HCT116 (cell line): Measurements from ENCODE around the gene MRPS5. TPM values are rescaled to one million over a fixed set of nuclear protein-coding genes. Genes with fewer than 3 reads are reported as not detected.

Experiments
- ATAC-seq: fragments of 200-7000 bp; cut with Tn5 transposase; 2 replicates; pipeline ENCODE4 v1.9.1; 2020; ENCODE audit warnings: mild to moderate bottlenecking, moderate library complexity
- BruUV-seq: library from RNA; stranded (reverse); fragments of 400-500 nt; replicated peaks from 2 replicates; lab custom pipeline; 2021; lab: Mats Ljungman, UMichigan
- CTCF ChIA-PET: fragments of 300-600 bp; sonication (Branson Sonifier 250); formaldehyde crosslinking; loops from one replicate; lab custom pipeline; 2021; ENCODE audit warnings: antibody characterized with exemption; lab: Charles Lee
- POLR2A ChIA-PET: fragments of 300-600, 350-600 bp; sonication (Branson Sonifier 250); formaldehyde crosslinking; loops from one replicate; lab custom pipeline; 2021; ENCODE audit warnings: antibody characterized with exemption; lab: Charles Lee
- RAD21 ChIA-PET, 2 experiments: fragments of 300-600 bp; sonication (Branson Sonifier 250); formaldehyde crosslinking; loops; one replicate each; lab custom pipeline; 2023; ENCODE audit warnings: low total read pairs in 2 of 2; ENCODE audit not compliant: uncharacterized antibody in 2 of 2, unreplicated experiment in 2 of 2, low non-redundant PET in 1 of 2; lab: Charles Lee
- DNase-seq: peaks from one replicate; pipeline ENCODE4 v3.0.0-alpha.2; 2010; ENCODE audit warnings: low read depth, low spot score
- H2AFZ ChIP-seq: fragments of 200-600 bp; shearing (Covaris generic), sonication (generic); 2 replicates; pipeline ENCODE4 v1.6.1; 2017; ENCODE audit warnings: low read depth, mixed run types, mixed read lengths, antibody characterized with exemption, low read length; ENCODE audit not compliant: poor library complexity, severe bottlenecking
- H3K27ac ChIP-seq: 2 replicates; pipeline ENCODE4 v1.5.1; 2012; ENCODE audit warnings: low read depth, low read length
- H3K27me3 ChIP-seq: fragments of 200-600 bp; sonication (generic); 2 replicates; pipeline ENCODE4 v1.6.1; 2016; ENCODE audit warnings: mixed run types, low read length, mixed read lengths; ENCODE audit not compliant: insufficient read depth
- H3K36me3 ChIP-seq, 2 experiments: fragments of 200-500 bp in 1 of 2; fragments of 200-600 bp in 1 of 2; sonication (Bioruptor generic) in 1 of 2; sonication (generic) in 1 of 2; 2 replicates each; pipeline versions ENCODE4 v1.5.1 to v1.6.1; 2014 to 2016; ENCODE audit warnings: low read length in 2 of 2, inconsistent platforms in 1 of 2, mixed read lengths in 1 of 2, mixed run types in 1 of 2; ENCODE audit not compliant: insufficient read depth in 2 of 2, control insufficient read depth in 1 of 2
- H3K4me1 ChIP-seq, 2 experiments: fragments of 200-600 bp in 1 of 2; sonication (generic) in 1 of 2; 2 replicates each; pipeline versions ENCODE4 v1.5.1 to v1.6.1; 2012 to 2017; ENCODE audit warnings: low read length in 2 of 2, inconsistent platforms in 1 of 2, mild to moderate bottlenecking in 1 of 2, mixed read lengths in 1 of 2, mixed run types in 1 of 2, moderate library complexity in 1 of 2; ENCODE audit not compliant: insufficient read depth in 2 of 2, control insufficient read depth in 1 of 2
- H3K4me2 ChIP-seq: fragments of 200-600 bp; sonication (generic); 2 replicates; pipeline ENCODE4 v1.6.1; 2017; ENCODE audit warnings: mixed run types, low read length, mixed read lengths
- H3K4me3 ChIP-seq, 2 experiments: fragments of 200-600 bp in 1 of 2; sonication (generic) in 1 of 2; replicated peaks in 1 of 2; 2 replicates each; pipeline ENCODE4 v1.5.1; 2011 to 2016; ENCODE audit warnings: low read length in 2 of 2, control low read depth in 1 of 2, low read depth in 1 of 2, mild to moderate bottlenecking in 1 of 2, mixed read lengths in 1 of 2, mixed run types in 1 of 2
- H3K79me2 ChIP-seq: fragments of 200-600 bp; sonication (generic); 2 replicates; pipeline ENCODE4 v1.6.1; 2017; ENCODE audit warnings: mild to moderate bottlenecking, mixed run types, low read length, moderate library complexity, mixed read lengths; ENCODE audit not compliant: insufficient read depth
- H3K9ac ChIP-seq: fragments of 200-600 bp; sonication (generic); 2 replicates; pipeline ENCODE4 v1.6.1; 2016; ENCODE audit warnings: low read length, mixed read lengths
- H3K9me2 ChIP-seq: fragments of 200-600 bp; sonication (generic), shearing (Covaris generic); 2 replicates; pipeline ENCODE4 v1.6.1; 2017; ENCODE audit warnings: mixed run types, mild to moderate bottlenecking, moderate library complexity; ENCODE audit not compliant: insufficient read depth
- H3K9me3 ChIP-seq, 2 experiments: fragments of 200-500 bp in 1 of 2; fragments of 200-600 bp in 1 of 2; sonication (Bioruptor generic) in 1 of 2; sonication (generic) in 1 of 2; 2 replicates each; pipeline ENCODE4 v1.6.1; 2014 to 2017; ENCODE audit warnings: low read length in 2 of 2, mixed read lengths in 2 of 2, inconsistent platforms in 1 of 2, low read depth in 1 of 2, mild to moderate bottlenecking in 1 of 2, mixed run types in 1 of 2, moderate library complexity in 1 of 2; ENCODE audit not compliant: control insufficient read depth in 1 of 2, insufficient read depth in 1 of 2
- H4K20me1 ChIP-seq: fragments of 200-600 bp; sonication (generic), shearing (Covaris generic); 2 replicates; pipeline ENCODE4 v1.6.1; 2017; ENCODE audit warnings: mixed run types, mild to moderate bottlenecking, moderate library complexity; ENCODE audit not compliant: insufficient read depth
- CBX3 ChIP-seq: IDR thresholded peaks from 2 replicates; pipeline ENCODE4 v1.6.1; 2012; ENCODE audit warnings: low read depth
- ELF1 ChIP-seq: IDR thresholded peaks from 2 replicates; pipeline ENCODE4 v1.6.1; 2012; ENCODE audit warnings: low read depth, borderline replicate concordance
- EZH2 ChIP-seq: fragments of 200-600 bp; sonication (generic); IDR thresholded peaks from 2 replicates; pipeline ENCODE4 v1.6.1; 2017; ENCODE audit warnings: antibody characterized with exemption, mixed run types
- FOSL1 ChIP-seq: IDR thresholded peaks from 2 replicates; pipeline ENCODE4 v1.6.1; 2012; ENCODE audit warnings: low read depth
- JUND ChIP-seq: IDR thresholded peaks from 2 replicates; pipeline ENCODE4 v1.6.1; 2012
- MAX ChIP-seq: IDR thresholded peaks from 2 replicates; pipeline ENCODE4 v1.6.1; 2012
- POLR2A ChIP-seq: IDR thresholded peaks from 2 replicates; pipeline ENCODE4 v1.7.0; 2011; ENCODE audit warnings: borderline replicate concordance; ENCODE audit not compliant: insufficient read depth, insufficient read length; ENCODE audit errors: extremely low read depth
- SIN3A ChIP-seq: IDR thresholded peaks from 2 replicates; pipeline ENCODE4 v1.6.1; 2012; ENCODE audit warnings: low read depth
- SRF ChIP-seq: IDR thresholded peaks from 2 replicates; pipeline ENCODE4 v1.6.1; 2012; ENCODE audit warnings: low read depth
- TCF7L2 ChIP-seq: IDR thresholded peaks from 2 replicates; pipeline ENCODE4 v1.7.0; 2011; ENCODE audit warnings: borderline replicate concordance, inconsistent platforms; ENCODE audit not compliant: insufficient read depth, insufficient read length; ENCODE audit errors: extremely low read depth
- ZFX ChIP-seq: fragments of 450-650 bp; IDR thresholded peaks from 2 replicates; pipeline ENCODE4 v1.6.1; 2017
- intact Hi-C: fragments of 100-400 bp; cut with micrococcal nuclease; formaldehyde crosslinking; loops from 2 replicates; pipeline ENCODE4 v1.10.0; 2022
- total RNA-seq: library from RNA; stranded (reverse); gene quantifications from one replicate; pipeline ENCODE4 v1.2.1, GENCODE V29; 2021; ENCODE audit not compliant: unreplicated experiment
- TF ChIP-seq, protein P1 (sequence below): IDR thresholded peaks from 2 replicates; pipeline ENCODE4 v1.6.1; 2011; ENCODE audit warnings: mild to moderate bottlenecking, low read length, moderate library complexity; ENCODE audit not compliant: insufficient replicate concordance; ENCODE audit errors: extremely low read depth

The MRPS5 gene
- total RNA-seq, 1 experiment from 2014 or later, result 70.6 TPM

DNA sequence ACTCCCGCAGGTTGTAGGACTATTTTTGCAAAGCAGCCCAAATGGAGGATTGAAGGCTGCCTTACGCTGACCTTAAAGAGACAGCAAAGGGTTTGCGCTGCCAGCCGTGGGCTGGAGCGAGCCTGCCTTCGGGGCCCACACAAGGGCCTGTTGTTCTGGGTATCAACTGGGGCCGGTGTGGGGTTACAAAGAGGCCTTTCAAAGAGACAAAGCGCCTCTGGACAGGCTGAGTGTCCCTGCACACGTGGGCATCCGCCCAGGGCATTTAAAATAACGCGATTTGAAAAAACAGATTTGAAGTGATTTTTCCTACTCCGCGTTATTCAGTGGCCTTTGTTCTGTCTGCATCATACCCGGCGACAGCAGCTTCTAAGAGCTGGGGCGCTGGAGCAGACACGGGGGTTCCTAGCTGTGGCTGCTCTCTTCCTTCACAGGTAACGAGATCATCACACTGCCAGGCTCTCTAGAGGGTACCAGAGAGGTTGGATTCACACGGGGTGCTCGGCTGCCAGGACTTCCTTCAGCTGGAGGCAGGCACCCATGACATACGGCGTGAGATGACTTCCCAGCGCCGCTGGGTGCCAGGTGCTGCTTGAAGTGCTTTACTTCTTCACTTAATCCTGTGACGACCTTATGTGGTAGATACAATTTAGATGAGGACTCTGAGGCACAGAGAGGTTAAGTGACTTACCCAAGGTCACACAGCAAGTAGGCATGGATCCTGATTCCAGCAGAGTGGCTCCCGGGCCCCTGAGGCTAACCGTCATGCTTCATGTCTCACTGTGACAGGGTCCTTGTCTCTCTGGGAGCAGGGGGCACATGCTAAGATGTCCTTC is 63.9 kb downstream of the MRPS5 start:
- no peaks in the 10 kb centered on the region for H3K9me3 ChIP-seq
- no peaks in the 10 kb centered on the region for H3K4me1 ChIP-seq
- ChIA-PET POLR2A (no interaction called here), CTCF (no interaction called here), RAD21 (no interaction called here)
- H3K4me2 ChIP-seq, result no peak overlapping the region
- no peaks in the 10 kb centered on the region for H3K9me2 ChIP-seq
- intact Hi-C loops, result no loop called here
- no peak overlapping the region for H2AFZ ChIP-seq
- H3K9ac ChIP-seq, result no peak overlapping the region
- no peak overlapping the region for H3K4me3 ChIP-seq
- no peak overlapping the region for H3K27ac ChIP-seq
- H3K36me3 ChIP-seq, result no peaks in the 10 kb centered on the region
- BruUV-seq, result no TSS peak
- peaks cover 12% of the 10 kb centered on the region; the same call in 1 of the 2 replicates for H3K27me3 ChIP-seq
- H3K79me2 ChIP-seq, result no peaks in the 10 kb centered on the region
- H4K20me1 ChIP-seq, result no peaks in the 10 kb centered on the region
- TF ChIP-seq POLR2A (no peak), SIN3A (no peak), JUND (no peak), EZH2 (no peak), ZFX (no peak), MAX (no peak), ELF1 (no peak), CBX3 (no peak), SRF (no peak), FOSL1 (no peak), TCF7L2 (no peak)
- TF ChIP-seq, protein P1, sequence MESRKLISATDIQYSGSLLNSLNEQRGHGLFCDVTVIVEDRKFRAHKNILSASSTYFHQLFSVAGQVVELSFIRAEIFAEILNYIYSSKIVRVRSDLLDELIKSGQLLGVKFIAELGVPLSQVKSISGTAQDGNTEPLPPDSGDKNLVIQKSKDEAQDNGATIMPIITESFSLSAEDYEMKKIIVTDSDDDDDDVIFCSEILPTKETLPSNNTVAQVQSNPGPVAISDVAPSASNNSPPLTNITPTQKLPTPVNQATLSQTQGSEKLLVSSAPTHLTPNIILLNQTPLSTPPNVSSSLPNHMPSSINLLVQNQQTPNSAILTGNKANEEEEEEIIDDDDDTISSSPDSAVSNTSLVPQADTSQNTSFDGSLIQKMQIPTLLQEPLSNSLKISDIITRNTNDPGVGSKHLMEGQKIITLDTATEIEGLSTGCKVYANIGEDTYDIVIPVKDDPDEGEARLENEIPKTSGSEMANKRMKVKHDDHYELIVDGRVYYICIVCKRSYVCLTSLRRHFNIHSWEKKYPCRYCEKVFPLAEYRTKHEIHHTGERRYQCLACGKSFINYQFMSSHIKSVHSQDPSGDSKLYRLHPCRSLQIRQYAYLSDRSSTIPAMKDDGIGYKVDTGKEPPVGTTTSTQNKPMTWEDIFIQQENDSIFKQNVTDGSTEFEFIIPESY, result no peak
- ATAC-seq (no peak), DNase-seq (no peak)
